ENCODE data around the gene CFP.

GRCh38 chrX:47637546-47638195 lies 7.9 kb upstream of the CFP start:
- TF ChIP-seq CTCF (IDR thresholded peaks at IDR 0.05; ENCODE audit: borderline replicate concordance, extremely low read depth, low read length, poor library complexity, severe bottlenecking) (no peak), EZH2 (IDR thresholded peaks at IDR 0.05; ENCODE audit: borderline replicate concordance, low read depth, low read length, severe bottlenecking) (no peak)
